ENCODE measurements around the gene KIF18B. TPM values are rescaled to one million over a fixed set of nuclear protein-coding genes. Genes with fewer than 3 reads are reported as not detected.

The KIF18B gene
- total and polyA plus RNA-seq, 10 of the 15 experiments (the other 5 are each of a cell fraction or from before 2014, with no cell fraction given), result 2.8 to 46.2 (median 20.5) TPM

DNA sequence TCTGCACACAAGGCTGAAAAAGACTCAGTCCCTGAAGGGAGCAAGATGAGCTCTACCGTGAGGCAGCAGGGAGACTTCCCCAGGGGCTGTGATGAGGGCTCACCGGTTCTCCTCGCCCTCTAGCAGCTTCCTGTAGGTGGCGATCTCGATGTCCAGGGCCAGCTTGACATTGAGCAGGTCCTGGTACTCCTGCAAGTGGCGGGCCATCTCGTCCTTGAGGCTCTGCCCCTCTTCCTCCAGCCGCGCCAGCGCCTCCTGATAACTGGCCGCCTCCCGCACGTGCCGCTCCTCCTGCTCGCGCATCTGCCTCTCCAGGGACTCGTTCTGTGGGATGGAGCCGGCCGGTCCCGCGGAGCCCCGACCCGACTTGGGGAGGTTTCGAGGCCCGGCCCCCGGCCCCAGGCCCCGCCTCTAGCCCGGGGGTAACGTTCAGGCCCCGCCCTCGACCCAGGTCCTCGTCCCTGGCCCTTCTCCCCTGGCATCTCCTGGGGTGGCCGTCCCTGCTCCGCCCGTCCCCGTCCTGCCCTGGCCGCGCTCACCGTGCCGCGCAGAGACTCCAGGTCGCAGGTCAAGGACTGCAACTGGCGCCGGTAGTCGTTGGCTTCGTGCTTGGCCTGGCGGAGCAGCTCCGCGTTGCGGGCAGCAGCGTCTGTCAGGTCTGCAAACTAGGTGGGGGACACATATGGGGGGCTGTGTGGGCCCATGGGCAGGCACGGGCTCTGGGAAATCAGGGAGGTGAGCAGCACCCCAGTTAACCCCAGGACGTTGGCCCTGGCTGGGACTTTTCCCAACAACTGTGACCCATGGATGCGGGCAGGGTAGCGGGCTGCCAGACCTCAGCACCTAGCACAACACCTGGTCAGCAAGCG lies 36.2 kb downstream of the KIF18B start:
- peak overlapping the region; percentile 35 for H2AFZ ChIP-seq (ENCODE audit: control insufficient read depth, low read depth, low read length)
- FAIRE-seq, result no peak
- no peaks in the 10 kb centered on the region for H3K9me3 ChIP-seq (replicated peaks; ENCODE audit: control insufficient read depth, insufficient read depth, low read length)
- H3K9ac ChIP-seq (ENCODE audit: control insufficient read depth, insufficient read depth, low read length), result no peak overlapping the region
- no peak overlapping the region for H3K4me3 ChIP-seq
- H3K4me2 ChIP-seq (ENCODE audit: control insufficient read depth, insufficient read depth), result peak overlapping the region; percentile 50; the same call in 1 of the 2 replicates
- in situ Hi-C loops (cut with MboI), result no loop called here
- DNase-seq (ENCODE audit: low read depth, low spot score), result no peak
- no TSS peak for BruUV-seq (replicated peaks)
- POLR2A ChIA-PET, result interaction anchor here (0.6 kb wide), 1 partner anchor 129 kb away, joined by 3 read pairs; no protein-coding TSS in a partner anchor
- no peaks in the 10 kb centered on the region for H3K36me3 ChIP-seq (ENCODE audit: control insufficient read depth in 2 of 2, insufficient read depth in 2 of 2, low read length in 1 of 2)
- TF ChIP-seq BHLHE40 (IDR thresholded peaks at IDR 0.05; ENCODE audit: borderline replicate concordance in 1 of 2, low read depth in 2 of 2, low read length in 1 of 2) (peak in 1 of 2 experiments; percentile 76; a peak in 2 of 4 replicates), RBBP5 (conservative IDR thresholded peaks at IDR 0.05) (no peak), RAD21 (IDR thresholded peaks at IDR 0.05; ENCODE audit: insufficient read depth, low read depth, low read length) (peak; percentile 13; the same call in 1 of the 2 replicates)
- TF ChIP-seq, protein P1, sequence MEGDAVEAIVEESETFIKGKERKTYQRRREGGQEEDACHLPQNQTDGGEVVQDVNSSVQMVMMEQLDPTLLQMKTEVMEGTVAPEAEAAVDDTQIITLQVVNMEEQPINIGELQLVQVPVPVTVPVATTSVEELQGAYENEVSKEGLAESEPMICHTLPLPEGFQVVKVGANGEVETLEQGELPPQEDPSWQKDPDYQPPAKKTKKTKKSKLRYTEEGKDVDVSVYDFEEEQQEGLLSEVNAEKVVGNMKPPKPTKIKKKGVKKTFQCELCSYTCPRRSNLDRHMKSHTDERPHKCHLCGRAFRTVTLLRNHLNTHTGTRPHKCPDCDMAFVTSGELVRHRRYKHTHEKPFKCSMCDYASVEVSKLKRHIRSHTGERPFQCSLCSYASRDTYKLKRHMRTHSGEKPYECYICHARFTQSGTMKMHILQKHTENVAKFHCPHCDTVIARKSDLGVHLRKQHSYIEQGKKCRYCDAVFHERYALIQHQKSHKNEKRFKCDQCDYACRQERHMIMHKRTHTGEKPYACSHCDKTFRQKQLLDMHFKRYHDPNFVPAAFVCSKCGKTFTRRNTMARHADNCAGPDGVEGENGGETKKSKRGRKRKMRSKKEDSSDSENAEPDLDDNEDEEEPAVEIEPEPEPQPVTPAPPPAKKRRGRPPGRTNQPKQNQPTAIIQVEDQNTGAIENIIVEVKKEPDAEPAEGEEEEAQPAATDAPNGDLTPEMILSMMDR (IDR thresholded peaks at IDR 0.05 in 2 of 3, conservative IDR thresholded peaks at IDR 0.05 in 1 of 3; ENCODE audit: control insufficient read depth in 2 of 3, extremely low read depth in 1 of 3, insufficient read depth in 1 of 3, low read depth in 3 of 3, low read length in 3 of 3), result peak; percentile 44 to 49 (median 44); a peak in 5 of 6 replicates
- SMC1A ChIA-PET (ENCODE audit: uncharacterized antibody, unreplicated experiment), result interaction anchor here (2.6 kb wide), 1 partner anchor 9 kb away, joined by 12 read pairs; no protein-coding TSS in a partner anchor
- CTCF ChIA-PET, result interaction anchor here (0.5 to 2.6 kb wide), 10 partner anchors 9 to 224 kb away, joined by 3 to 17 read pairs (median 6); partner anchors contain the start of gene ACBD4
- intact Hi-C loops (cut with micrococcal nuclease; ENCODE audit: unreplicated experiment), result no loop called here
- no peaks in the 10 kb centered on the region for H3K79me2 ChIP-seq (ENCODE audit: control insufficient read depth, insufficient read depth, low read length)
- peak; percentile 91 for ATAC-seq
- H3K27me3 ChIP-seq (replicated peaks in 1 of 2; ENCODE audit: control insufficient read depth in 2 of 2, insufficient read depth in 2 of 2, low read length in 1 of 2), result no peaks in the 10 kb centered on the region; a peak in 3 of 4 replicates
- peaks cover 9% of the 10 kb centered on the region for H3K4me1 ChIP-seq (ENCODE audit: control insufficient read depth, insufficient read depth, low read length)
- 44% methylated on average over 50 of the region's 56 CpGs for WGBS (ENCODE audit: insufficient coverage, insufficient replicate concordance, low lambda C conversion rate, missing lambda C conversion rate)
- no peaks in the 10 kb centered on the region for H4K20me1 ChIP-seq (ENCODE audit: control insufficient read depth, insufficient read depth)
- no peak overlapping the region for H3K27ac ChIP-seq (ENCODE audit: control insufficient read depth, insufficient read depth)
- RAD21 ChIA-PET (ENCODE audit: unreplicated experiment), result no interaction called here

All from GM12878 (cell line).